ENCODE data around the gene DHRS7B.

Gene DHRS7B

DNA sequence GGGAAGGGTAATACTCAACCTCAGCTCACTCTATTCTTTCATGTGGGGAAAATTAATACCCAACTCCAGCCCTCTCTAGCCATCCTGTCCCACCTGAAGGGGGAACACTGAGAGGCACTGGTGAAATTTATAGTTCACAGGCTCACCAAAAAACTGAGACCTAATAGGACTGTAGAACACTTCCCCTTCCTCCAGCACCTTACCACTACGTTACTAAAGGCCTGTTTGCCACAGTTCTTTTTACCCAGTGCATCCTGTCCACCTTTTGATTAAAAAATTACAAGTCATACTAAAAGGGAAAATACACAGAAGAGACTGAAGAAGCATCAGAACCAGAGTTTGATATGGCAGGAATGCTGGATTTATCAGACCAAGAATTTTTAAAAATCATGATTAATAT is 26.0 kb downstream of the DHRS7B start:
- H3K9me3 ChIP-seq (ENCODE audit: control insufficient read depth, low read length): peaks cover 14% of the 10 kb centered on the region
- H3K36me3 ChIP-seq (ENCODE audit: control insufficient read depth in 1 of 2, insufficient read depth in 2 of 2, low read depth in 1 of 2, low read length in 2 of 2): no peaks in the 10 kb centered on the region
- H3K9ac ChIP-seq (ENCODE audit: low read length): no peak overlapping the region
- H3K27me3 ChIP-seq (ENCODE audit: control insufficient read depth in 1 of 2, insufficient read depth in 1 of 2, low read length in 2 of 2): no peaks in the 10 kb centered on the region
- WGBS: no CpG with 5 or more reads among the region's 1 CpG
- H3K79me1 ChIP-seq (replicated peaks; ENCODE audit: low read length, poor library complexity, severe bottlenecking): peaks cover 9% of the 10 kb centered on the region
- no peak overlapping the region for H2BK5ac ChIP-seq (ENCODE audit: low read depth, low read length, poor library complexity, severe bottlenecking)
- no peaks in the 10 kb centered on the region for H3K4me1 ChIP-seq (ENCODE audit: control insufficient read depth, insufficient read depth, low read depth, low read length)
- H2AFZ ChIP-seq (ENCODE audit: low read depth, low read length): no peak overlapping the region
- H3K23ac ChIP-seq (ENCODE audit: low read length in 2 of 2): no peak overlapping the region
- H2BK12ac ChIP-seq (ENCODE audit: low read length in 2 of 2): no peak overlapping the region
- H3K14ac ChIP-seq (ENCODE audit: low read length in 2 of 2): no peak overlapping the region
- no peak overlapping the region for H2BK120ac ChIP-seq (ENCODE audit: low read depth, low read length)
- no peak overlapping the region for H2AK5ac ChIP-seq (ENCODE audit: low read length, severe bottlenecking)
- H4K91ac ChIP-seq (ENCODE audit: low read length): no peak overlapping the region
- H4K8ac ChIP-seq (ENCODE audit: low read length): no peak overlapping the region
- H2BK15ac ChIP-seq (ENCODE audit: low read depth, poor library complexity, severe bottlenecking): no peak overlapping the region
- no peak for DNase-seq
- no peak overlapping the region for H3K18ac ChIP-seq (ENCODE audit: low read depth in 1 of 2, low read length in 2 of 2)
- H3K4me3 ChIP-seq (ENCODE audit: insufficient read depth in 1 of 2, low read depth in 1 of 2, low read length in 2 of 2): no peak overlapping the region
- no peak overlapping the region for H3K4me2 ChIP-seq (ENCODE audit: low read length, poor library complexity, severe bottlenecking)
- no peak overlapping the region for H3K4ac ChIP-seq (ENCODE audit: low read depth in 1 of 2, low read length in 2 of 2)
- H3K27ac ChIP-seq (ENCODE audit: low read length, poor library complexity, severe bottlenecking): no peak overlapping the region

DNA sequence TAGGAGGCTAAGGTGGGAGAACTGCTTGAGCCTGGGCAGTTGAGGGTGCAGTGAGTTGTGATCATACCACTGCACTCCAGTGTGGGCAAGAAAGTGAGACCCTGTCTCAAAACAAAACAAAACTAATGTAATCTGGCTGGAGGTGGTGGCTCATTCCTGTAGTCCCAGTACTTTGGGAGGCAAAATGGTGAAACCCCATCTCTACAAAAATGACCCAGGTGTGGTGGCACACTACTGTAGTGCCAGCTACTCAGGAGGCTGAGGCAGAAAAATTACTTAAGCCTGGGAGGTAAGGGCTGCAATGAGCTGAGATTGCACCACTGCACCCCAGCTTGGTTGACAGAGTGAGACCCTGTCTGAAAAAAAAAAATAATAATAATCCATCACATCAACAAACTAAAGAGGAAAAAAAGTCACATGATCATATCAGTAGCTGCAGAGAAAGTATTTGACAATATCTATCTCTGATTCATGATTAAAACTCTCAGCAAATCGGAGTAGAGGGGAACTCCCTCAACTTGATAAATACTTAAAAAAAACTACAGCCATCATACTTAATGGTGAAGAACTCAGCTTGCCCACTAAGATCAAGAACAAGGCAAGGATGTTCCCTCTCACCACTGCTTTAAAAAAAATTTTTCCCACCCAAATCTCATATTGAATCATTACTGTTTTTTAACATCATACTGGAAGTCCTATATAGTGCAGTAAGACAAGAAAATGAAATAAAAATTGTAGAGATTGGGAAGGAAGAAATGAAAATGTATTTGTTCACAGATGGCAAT is 31.0 kb downstream of the DHRS7B start:
- no peak overlapping the region for H3K27ac ChIP-seq (ENCODE audit: low read length, poor library complexity, severe bottlenecking)
- no peaks in the 10 kb centered on the region for H3K36me3 ChIP-seq (ENCODE audit: control insufficient read depth in 1 of 2, insufficient read depth in 2 of 2, low read depth in 1 of 2, low read length in 2 of 2)
- 96% methylated on average over 1 of the region's 1 CpG for WGBS

DNA sequence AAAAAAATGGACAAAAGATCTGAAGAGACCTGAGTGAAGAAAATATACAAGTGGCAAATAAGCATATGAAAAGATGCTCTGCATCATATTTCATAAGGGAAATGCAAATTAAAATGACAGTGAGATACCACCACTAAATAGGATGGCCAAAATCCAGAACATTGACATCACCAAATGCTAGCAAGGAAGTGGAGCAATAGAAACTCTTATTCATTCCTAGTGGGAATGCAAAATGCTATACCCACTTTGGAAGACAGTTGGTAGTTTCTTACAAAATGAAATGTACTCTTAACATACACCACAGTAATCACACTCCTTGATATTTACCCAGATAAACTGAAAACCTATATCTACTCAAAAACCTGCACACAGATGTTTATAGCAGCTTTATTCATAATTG is 33.6 kb downstream of the DHRS7B start:
- H2BK12ac ChIP-seq (ENCODE audit: low read length in 2 of 2): no peak overlapping the region
- no peak overlapping the region for H3K4me2 ChIP-seq (ENCODE audit: low read length, poor library complexity, severe bottlenecking)
- no peak for DNase-seq
- H3K23ac ChIP-seq (ENCODE audit: low read length in 2 of 2): no peak overlapping the region
- no peak overlapping the region for H3K4me3 ChIP-seq (ENCODE audit: insufficient read depth in 1 of 2, low read depth in 1 of 2, low read length in 2 of 2)
- H3K14ac ChIP-seq (ENCODE audit: low read length in 2 of 2): no peak overlapping the region
- no peak overlapping the region for H2AK5ac ChIP-seq (ENCODE audit: low read length, severe bottlenecking)
- peaks cover 7% of the 10 kb centered on the region for H3K9me3 ChIP-seq (ENCODE audit: control insufficient read depth, low read length)
- no peak overlapping the region for H2BK15ac ChIP-seq (ENCODE audit: low read depth, poor library complexity, severe bottlenecking)
- H3K9ac ChIP-seq (ENCODE audit: low read length): no peak overlapping the region
- no peaks in the 10 kb centered on the region for H3K4me1 ChIP-seq (ENCODE audit: control insufficient read depth, insufficient read depth, low read depth, low read length)
- no peak overlapping the region for H3K4ac ChIP-seq (ENCODE audit: low read depth in 1 of 2, low read length in 2 of 2)
- H3K36me3 ChIP-seq (ENCODE audit: control insufficient read depth in 1 of 2, insufficient read depth in 2 of 2, low read depth in 1 of 2, low read length in 2 of 2): no peaks in the 10 kb centered on the region
- H4K91ac ChIP-seq (ENCODE audit: low read length): no peak overlapping the region
- no peaks in the 10 kb centered on the region for H3K27me3 ChIP-seq (ENCODE audit: control insufficient read depth in 1 of 2, insufficient read depth in 1 of 2, low read length in 2 of 2)
- H3K79me1 ChIP-seq (replicated peaks; ENCODE audit: low read length, poor library complexity, severe bottlenecking): peaks cover 11% of the 10 kb centered on the region
- H3K18ac ChIP-seq (ENCODE audit: low read depth in 1 of 2, low read length in 2 of 2): no peak overlapping the region
- H2BK5ac ChIP-seq (ENCODE audit: low read depth, low read length, poor library complexity, severe bottlenecking): no peak overlapping the region
- H2BK120ac ChIP-seq (ENCODE audit: low read depth, low read length): no peak overlapping the region
- H3K27ac ChIP-seq (ENCODE audit: low read length, poor library complexity, severe bottlenecking): no peak overlapping the region
- H4K8ac ChIP-seq (ENCODE audit: low read length): no peak overlapping the region
- H2AFZ ChIP-seq (ENCODE audit: low read depth, low read length): no peak overlapping the region

More for the DNA sequence above, 31.0 kb downstream of the DHRS7B start:
- H4K8ac ChIP-seq (ENCODE audit: low read length): no peak overlapping the region
- H2BK12ac ChIP-seq (ENCODE audit: low read length in 2 of 2): no peak overlapping the region
- DNase-seq: no peak
- no peak overlapping the region for H3K4me2 ChIP-seq (ENCODE audit: low read length, poor library complexity, severe bottlenecking)
- no peak overlapping the region for H2AFZ ChIP-seq (ENCODE audit: low read depth, low read length)
- H3K4me3 ChIP-seq (ENCODE audit: insufficient read depth in 1 of 2, low read depth in 1 of 2, low read length in 2 of 2): no peak overlapping the region
- peak overlapping the region; percentile 52 for H2BK15ac ChIP-seq (ENCODE audit: low read depth, poor library complexity, severe bottlenecking)
- H3K9me3 ChIP-seq (ENCODE audit: control insufficient read depth, low read length): peaks cover 14% of the 10 kb centered on the region
- no peaks in the 10 kb centered on the region for H3K27me3 ChIP-seq (ENCODE audit: control insufficient read depth in 1 of 2, insufficient read depth in 1 of 2, low read length in 2 of 2)
- H2AK5ac ChIP-seq (ENCODE audit: low read length, severe bottlenecking): no peak overlapping the region
- no peak overlapping the region for H2BK120ac ChIP-seq (ENCODE audit: low read depth, low read length)
- H3K9ac ChIP-seq (ENCODE audit: low read length): no peak overlapping the region
- H3K4me1 ChIP-seq (ENCODE audit: control insufficient read depth, insufficient read depth, low read depth, low read length): no peaks in the 10 kb centered on the region
- H3K18ac ChIP-seq (ENCODE audit: low read depth in 1 of 2, low read length in 2 of 2): no peak overlapping the region
- H3K4ac ChIP-seq (ENCODE audit: low read depth in 1 of 2, low read length in 2 of 2): no peak overlapping the region
- H3K23ac ChIP-seq (ENCODE audit: low read length in 2 of 2): no peak overlapping the region
- H3K79me1 ChIP-seq (replicated peaks; ENCODE audit: low read length, poor library complexity, severe bottlenecking): peaks cover 7% of the 10 kb centered on the region
- no peak overlapping the region for H3K14ac ChIP-seq (ENCODE audit: low read length in 2 of 2)
- H2BK5ac ChIP-seq (ENCODE audit: low read depth, low read length, poor library complexity, severe bottlenecking): no peak overlapping the region
- no peak overlapping the region for H4K91ac ChIP-seq (ENCODE audit: low read length)

DNA sequence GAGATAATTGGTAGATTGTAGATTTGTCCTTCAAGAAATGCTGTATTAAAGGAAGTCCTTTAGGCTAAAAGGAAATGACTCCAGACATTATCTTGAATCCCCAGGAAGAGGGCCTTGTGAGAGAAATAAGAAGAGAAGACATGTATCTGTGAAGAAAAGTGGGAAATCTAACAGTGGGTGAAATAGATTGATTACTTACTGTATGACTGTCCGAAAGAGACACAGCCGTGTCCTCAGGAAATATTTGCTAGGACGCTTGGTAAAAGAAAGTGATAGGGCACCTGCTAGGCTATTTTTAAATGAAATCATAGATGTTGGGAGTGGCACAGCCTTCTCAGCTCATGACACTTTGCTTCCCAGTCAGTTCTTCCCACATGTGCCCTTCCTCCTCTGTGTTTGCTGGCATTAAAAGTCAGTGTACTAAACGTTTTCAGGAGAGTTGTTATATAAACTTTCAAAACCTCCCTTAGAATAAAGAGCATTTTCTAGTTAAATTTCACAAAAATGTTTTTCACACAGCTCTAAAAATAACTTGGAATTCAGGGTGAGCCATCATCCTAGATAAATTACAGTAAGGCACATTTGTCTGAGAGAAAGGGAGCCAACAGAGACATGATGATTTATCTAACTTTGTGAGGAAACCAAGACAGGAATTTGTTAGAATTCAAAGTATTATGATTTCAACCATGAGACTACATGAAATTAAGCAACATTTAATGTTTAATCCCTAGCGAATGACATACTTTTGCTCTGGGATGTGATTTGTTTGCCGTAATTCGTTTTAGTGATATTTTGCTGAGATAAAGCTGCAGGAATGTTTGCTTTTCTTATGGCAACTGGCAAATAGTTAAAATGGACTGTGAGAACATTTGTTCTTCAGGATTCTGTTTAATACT is 35.0 kb downstream of the DHRS7B start:
- peak overlapping the region in 1 of 2 experiments; percentile 31 for H3K4me3 ChIP-seq (ENCODE audit: insufficient read depth in 1 of 2, low read depth in 1 of 2, low read length in 2 of 2)
- 87% methylated on average over 6 of the region's 7 CpGs for WGBS
- no peak overlapping the region for H3K27ac ChIP-seq (ENCODE audit: low read length, poor library complexity, severe bottlenecking)
- H2BK5ac ChIP-seq (ENCODE audit: low read depth, low read length, poor library complexity, severe bottlenecking): no peak overlapping the region
- H3K9me3 ChIP-seq (ENCODE audit: control insufficient read depth, low read length): no peaks in the 10 kb centered on the region
- H4K8ac ChIP-seq (ENCODE audit: low read length): no peak overlapping the region
- no peak overlapping the region for H4K91ac ChIP-seq (ENCODE audit: low read length)
- DNase-seq: peak; percentile 12
- no peaks in the 10 kb centered on the region for H3K36me3 ChIP-seq (ENCODE audit: control insufficient read depth in 1 of 2, insufficient read depth in 2 of 2, low read depth in 1 of 2, low read length in 2 of 2)
- no peak overlapping the region for H2BK15ac ChIP-seq (ENCODE audit: low read depth, poor library complexity, severe bottlenecking)
- no peak overlapping the region for H2BK120ac ChIP-seq (ENCODE audit: low read depth, low read length)
- H3K4me1 ChIP-seq (ENCODE audit: control insufficient read depth, insufficient read depth, low read depth, low read length): no peaks in the 10 kb centered on the region
- H2BK12ac ChIP-seq (ENCODE audit: low read length in 2 of 2): no peak overlapping the region
- no peak overlapping the region for H2AFZ ChIP-seq (ENCODE audit: low read depth, low read length)
- peaks cover 17% of the 10 kb centered on the region for H3K79me1 ChIP-seq (replicated peaks; ENCODE audit: low read length, poor library complexity, severe bottlenecking)
- H2AK5ac ChIP-seq (ENCODE audit: low read length, severe bottlenecking): no peak overlapping the region
- H3K9ac ChIP-seq (ENCODE audit: low read length): peak overlapping the region; percentile 66
- no peak overlapping the region for H3K4me2 ChIP-seq (ENCODE audit: low read length, poor library complexity, severe bottlenecking)
- no peak overlapping the region for H3K23ac ChIP-seq (ENCODE audit: low read length in 2 of 2)
- H3K14ac ChIP-seq (ENCODE audit: low read length in 2 of 2): no peak overlapping the region
- H3K27me3 ChIP-seq (ENCODE audit: control insufficient read depth in 1 of 2, insufficient read depth in 1 of 2, low read length in 2 of 2): no peaks in the 10 kb centered on the region
- H3K18ac ChIP-seq (ENCODE audit: low read depth in 1 of 2, low read length in 2 of 2): no peak overlapping the region
- no peak overlapping the region for H3K4ac ChIP-seq (ENCODE audit: low read depth in 1 of 2, low read length in 2 of 2)

Measured in mesenchymal stem cell (in vitro differentiated cells and primary cell).